HCT116 (cell line): Measurements from ENCODE around the gene WSCD1. TPM values are rescaled to one million over a fixed set of nuclear protein-coding genes. Genes with fewer than 3 reads are reported as not detected.

Experiments used
- ATAC-seq: fragments of 200-7000 bp; cut with Tn5 transposase; 2 replicates; pipeline ENCODE4 v1.9.1; 2020; ENCODE audit warnings: mild to moderate bottlenecking, moderate library complexity
- BruUV-seq: library from RNA; stranded (reverse); fragments of 400-500 nt; replicated peaks from 2 replicates; lab custom pipeline; 2021; lab: Mats Ljungman, UMichigan
- CTCF ChIA-PET: fragments of 300-600 bp; sonication (Branson Sonifier 250); formaldehyde crosslinking; loops from one replicate; lab custom pipeline; 2021; ENCODE audit warnings: antibody characterized with exemption; lab: Charles Lee
- POLR2A ChIA-PET: fragments of 300-600, 350-600 bp; sonication (Branson Sonifier 250); formaldehyde crosslinking; loops from one replicate; lab custom pipeline; 2021; ENCODE audit warnings: antibody characterized with exemption; lab: Charles Lee
- RAD21 ChIA-PET, 2 experiments: fragments of 300-600 bp; sonication (Branson Sonifier 250); formaldehyde crosslinking; loops; one replicate each; lab custom pipeline; 2023; ENCODE audit warnings: low total read pairs in 2 of 2; ENCODE audit not compliant: uncharacterized antibody in 2 of 2, unreplicated experiment in 2 of 2, low non-redundant PET in 1 of 2; lab: Charles Lee
- DNase-seq: peaks from one replicate; pipeline ENCODE4 v3.0.0-alpha.2; 2010; ENCODE audit warnings: low read depth, low spot score
- H2AFZ ChIP-seq: fragments of 200-600 bp; shearing (Covaris generic), sonication (generic); 2 replicates; pipeline ENCODE4 v1.6.1; 2017; ENCODE audit warnings: low read depth, mixed run types, mixed read lengths, antibody characterized with exemption, low read length; ENCODE audit not compliant: poor library complexity, severe bottlenecking
- H3K27ac ChIP-seq: 2 replicates; pipeline ENCODE4 v1.5.1; 2012; ENCODE audit warnings: low read depth, low read length
- H3K27me3 ChIP-seq: fragments of 200-600 bp; sonication (generic); 2 replicates; pipeline ENCODE4 v1.6.1; 2016; ENCODE audit warnings: mixed run types, low read length, mixed read lengths; ENCODE audit not compliant: insufficient read depth
- H3K36me3 ChIP-seq, 2 experiments: fragments of 200-500 bp in 1 of 2; fragments of 200-600 bp in 1 of 2; sonication (Bioruptor generic) in 1 of 2; sonication (generic) in 1 of 2; 2 replicates each; pipeline versions ENCODE4 v1.5.1 to v1.6.1; 2014 to 2016; ENCODE audit warnings: low read length in 2 of 2, inconsistent platforms in 1 of 2, mixed read lengths in 1 of 2, mixed run types in 1 of 2; ENCODE audit not compliant: insufficient read depth in 2 of 2, control insufficient read depth in 1 of 2
- H3K4me1 ChIP-seq, 2 experiments: fragments of 200-600 bp in 1 of 2; sonication (generic) in 1 of 2; 2 replicates each; pipeline versions ENCODE4 v1.5.1 to v1.6.1; 2012 to 2017; ENCODE audit warnings: low read length in 2 of 2, inconsistent platforms in 1 of 2, mild to moderate bottlenecking in 1 of 2, mixed read lengths in 1 of 2, mixed run types in 1 of 2, moderate library complexity in 1 of 2; ENCODE audit not compliant: insufficient read depth in 2 of 2, control insufficient read depth in 1 of 2
- H3K4me2 ChIP-seq: fragments of 200-600 bp; sonication (generic); 2 replicates; pipeline ENCODE4 v1.6.1; 2017; ENCODE audit warnings: mixed run types, low read length, mixed read lengths
- H3K4me3 ChIP-seq, 2 experiments: fragments of 200-600 bp in 1 of 2; sonication (generic) in 1 of 2; replicated peaks in 1 of 2; 2 replicates each; pipeline ENCODE4 v1.5.1; 2011 to 2016; ENCODE audit warnings: low read length in 2 of 2, control low read depth in 1 of 2, low read depth in 1 of 2, mild to moderate bottlenecking in 1 of 2, mixed read lengths in 1 of 2, mixed run types in 1 of 2
- H3K79me2 ChIP-seq: fragments of 200-600 bp; sonication (generic); 2 replicates; pipeline ENCODE4 v1.6.1; 2017; ENCODE audit warnings: mild to moderate bottlenecking, mixed run types, low read length, moderate library complexity, mixed read lengths; ENCODE audit not compliant: insufficient read depth
- H3K9ac ChIP-seq: fragments of 200-600 bp; sonication (generic); 2 replicates; pipeline ENCODE4 v1.6.1; 2016; ENCODE audit warnings: low read length, mixed read lengths
- H3K9me2 ChIP-seq: fragments of 200-600 bp; sonication (generic), shearing (Covaris generic); 2 replicates; pipeline ENCODE4 v1.6.1; 2017; ENCODE audit warnings: mixed run types, mild to moderate bottlenecking, moderate library complexity; ENCODE audit not compliant: insufficient read depth
- H3K9me3 ChIP-seq, 2 experiments: fragments of 200-500 bp in 1 of 2; fragments of 200-600 bp in 1 of 2; sonication (Bioruptor generic) in 1 of 2; sonication (generic) in 1 of 2; 2 replicates each; pipeline ENCODE4 v1.6.1; 2014 to 2017; ENCODE audit warnings: low read length in 2 of 2, mixed read lengths in 2 of 2, inconsistent platforms in 1 of 2, low read depth in 1 of 2, mild to moderate bottlenecking in 1 of 2, mixed run types in 1 of 2, moderate library complexity in 1 of 2; ENCODE audit not compliant: control insufficient read depth in 1 of 2, insufficient read depth in 1 of 2
- H4K20me1 ChIP-seq: fragments of 200-600 bp; sonication (generic), shearing (Covaris generic); 2 replicates; pipeline ENCODE4 v1.6.1; 2017; ENCODE audit warnings: mixed run types, mild to moderate bottlenecking, moderate library complexity; ENCODE audit not compliant: insufficient read depth
- EGR1 ChIP-seq: IDR thresholded peaks from 2 replicates; pipeline ENCODE4 v1.6.1; 2012; ENCODE audit warnings: low read depth
- ELF1 ChIP-seq: IDR thresholded peaks from 2 replicates; pipeline ENCODE4 v1.6.1; 2012; ENCODE audit warnings: low read depth, borderline replicate concordance
- EZH2 ChIP-seq: fragments of 200-600 bp; sonication (generic); IDR thresholded peaks from 2 replicates; pipeline ENCODE4 v1.6.1; 2017; ENCODE audit warnings: antibody characterized with exemption, mixed run types
- EZH2phosphoT487 ChIP-seq: fragments of 200-600 bp; IDR thresholded peaks from 2 replicates; pipeline ENCODE4 v1.6.1; 2018; ENCODE audit warnings: antibody characterized with exemption, borderline replicate concordance
- FOSL1 ChIP-seq: IDR thresholded peaks from 2 replicates; pipeline ENCODE4 v1.6.1; 2012; ENCODE audit warnings: low read depth
- POLR2AphosphoS5 ChIP-seq: IDR thresholded peaks from 2 replicates; pipeline ENCODE4 v1.6.1; 2011; ENCODE audit warnings: mild to moderate bottlenecking, low read depth, low read length, moderate library complexity
- RAD21 ChIP-seq: IDR thresholded peaks from 2 replicates; pipeline ENCODE4 v1.6.1; 2012; ENCODE audit warnings: low read depth, mild to moderate bottlenecking
- SIN3A ChIP-seq: IDR thresholded peaks from 2 replicates; pipeline ENCODE4 v1.6.1; 2012; ENCODE audit warnings: low read depth
- SP1 ChIP-seq: IDR thresholded peaks from 2 replicates; pipeline ENCODE4 v1.6.1; 2012; ENCODE audit warnings: low read depth
- YY1 ChIP-seq: IDR thresholded peaks from 2 replicates; pipeline ENCODE4 v1.6.1; 2011; ENCODE audit warnings: low read length, low read depth, moderate library complexity, mild to moderate bottlenecking; ENCODE audit not compliant: insufficient replicate concordance; ENCODE audit errors: extremely low read depth
- ZFX ChIP-seq: fragments of 450-650 bp; IDR thresholded peaks from 2 replicates; pipeline ENCODE4 v1.6.1; 2017
- ZNF274 ChIP-seq: fragments of 200-500 bp; sonication (Bioruptor generic); IDR thresholded peaks from 2 replicates; pipeline ENCODE4 v1.6.1; 2014; ENCODE audit warnings: mild to moderate bottlenecking, low read depth, low read length, inconsistent platforms
- intact Hi-C: fragments of 100-400 bp; cut with micrococcal nuclease; formaldehyde crosslinking; loops from 2 replicates; pipeline ENCODE4 v1.10.0; 2022
- total RNA-seq: library from RNA; stranded (reverse); gene quantifications from one replicate; pipeline ENCODE4 v1.2.1, GENCODE V29; 2021; ENCODE audit not compliant: unreplicated experiment
- TF ChIP-seq, protein P1 (sequence below): IDR thresholded peaks from 2 replicates; pipeline ENCODE4 v1.6.1; 2011; ENCODE audit warnings: mild to moderate bottlenecking, low read length, moderate library complexity; ENCODE audit not compliant: insufficient replicate concordance; ENCODE audit errors: extremely low read depth
- TF ChIP-seq, protein P2 (sequence below): IDR thresholded peaks from 2 replicates; pipeline ENCODE4 v1.6.1; 2012
- TF ChIP-seq, protein P3 (sequence below): IDR thresholded peaks from 2 replicates; pipeline ENCODE4 v1.6.1; 2012

The WSCD1 gene
- total RNA-seq, 1 experiment from 2014 or later: 0.15 TPM

DNA sequence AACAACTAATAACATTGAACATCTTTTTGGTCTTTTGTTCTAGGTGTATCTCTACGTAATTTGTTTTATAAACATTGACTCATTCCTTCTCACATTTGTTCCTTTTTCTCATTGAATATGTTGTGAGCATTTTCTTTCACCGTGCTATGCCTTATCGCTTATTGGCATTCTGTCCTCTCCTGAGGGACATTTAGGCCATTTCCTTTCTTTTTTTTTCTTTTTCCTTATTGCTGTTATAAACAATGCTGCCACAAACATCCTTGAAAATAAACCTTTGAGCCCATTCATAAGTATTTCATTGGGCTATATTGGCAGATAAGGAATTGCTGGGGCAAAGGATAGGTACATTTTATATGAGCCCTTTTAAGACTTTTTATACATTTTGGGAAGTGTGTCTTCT, 32.4 kb downstream of the WSCD1 start:
- DNase-seq (no peak), ATAC-seq (no peak)
- intact Hi-C loops: no loop called here
- Histone ChIP-seq H3K36me3 (no peaks in the 10 kb centered on the region), H3K9me3 (no peaks in the 10 kb centered on the region), H3K27ac (no peak overlapping the region), H2AFZ (no peak overlapping the region), H3K79me2 (no peaks in the 10 kb centered on the region), H3K9me2 (no peaks in the 10 kb centered on the region), H3K9ac (no peak overlapping the region), H3K4me3 (no peak overlapping the region), H3K27me3 (peaks cover 75% of the 10 kb centered on the region), H3K4me2 (no peak overlapping the region), H3K4me1 (no peaks in the 10 kb centered on the region), H4K20me1 (no peaks in the 10 kb centered on the region)
- TF ChIP-seq RAD21 (no peak), SIN3A (no peak), EZH2phosphoT487 (no peak), ELF1 (no peak), YY1 (no peak)
- RAD21 ChIA-PET: no interaction called here
- no TSS peak for BruUV-seq
- CTCF ChIA-PET: no interaction called here
- POLR2A ChIA-PET: no interaction called here

DNA sequence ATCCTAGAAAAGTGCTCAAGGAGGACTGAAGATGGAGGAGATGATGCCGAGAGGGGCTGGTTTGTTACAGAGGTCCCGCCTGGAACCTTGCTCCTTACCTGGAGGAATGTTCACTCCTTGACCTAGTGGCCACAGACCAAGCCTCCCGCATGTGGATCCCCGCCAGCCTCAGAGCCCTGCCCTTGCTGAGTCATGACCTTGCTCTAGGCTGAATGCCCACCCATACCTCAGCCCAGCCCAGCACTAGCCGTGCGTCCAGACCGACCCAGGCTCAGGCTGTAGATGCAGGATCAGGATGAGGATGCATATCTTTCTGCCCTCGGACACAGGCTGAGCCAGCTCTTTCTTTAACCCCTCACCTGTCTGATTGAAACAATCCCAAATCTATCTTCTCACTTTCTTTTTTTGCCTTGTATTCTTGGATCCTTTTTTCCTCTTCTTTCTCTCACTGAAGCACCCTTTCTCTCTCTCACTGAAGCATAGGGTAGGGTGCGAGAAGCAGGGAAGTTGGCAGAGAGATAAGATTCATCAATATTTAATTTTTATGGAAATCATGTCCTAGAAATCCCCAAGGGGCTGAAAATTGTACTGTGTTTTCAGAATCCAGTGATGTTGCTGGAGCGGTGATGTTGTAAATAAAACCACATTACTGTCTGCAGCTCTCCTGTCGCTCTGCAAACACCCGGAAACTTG, 34.9 kb downstream of the WSCD1 start:
- Histone ChIP-seq H3K9ac (no peak overlapping the region), H3K79me2 (no peaks in the 10 kb centered on the region), H3K36me3 (no peaks in the 10 kb centered on the region), H3K9me2 (no peaks in the 10 kb centered on the region), H3K4me3 (no peak overlapping the region), H3K27me3 (peaks cover 68% of the 10 kb centered on the region), H3K4me1 (no peaks in the 10 kb centered on the region), H2AFZ (no peak overlapping the region), H4K20me1 (no peaks in the 10 kb centered on the region), H3K4me2 (no peak overlapping the region), H3K9me3 (no peaks in the 10 kb centered on the region), H3K27ac (no peak overlapping the region)
- ATAC-seq: no peak
- TF ChIP-seq, protein P1, sequence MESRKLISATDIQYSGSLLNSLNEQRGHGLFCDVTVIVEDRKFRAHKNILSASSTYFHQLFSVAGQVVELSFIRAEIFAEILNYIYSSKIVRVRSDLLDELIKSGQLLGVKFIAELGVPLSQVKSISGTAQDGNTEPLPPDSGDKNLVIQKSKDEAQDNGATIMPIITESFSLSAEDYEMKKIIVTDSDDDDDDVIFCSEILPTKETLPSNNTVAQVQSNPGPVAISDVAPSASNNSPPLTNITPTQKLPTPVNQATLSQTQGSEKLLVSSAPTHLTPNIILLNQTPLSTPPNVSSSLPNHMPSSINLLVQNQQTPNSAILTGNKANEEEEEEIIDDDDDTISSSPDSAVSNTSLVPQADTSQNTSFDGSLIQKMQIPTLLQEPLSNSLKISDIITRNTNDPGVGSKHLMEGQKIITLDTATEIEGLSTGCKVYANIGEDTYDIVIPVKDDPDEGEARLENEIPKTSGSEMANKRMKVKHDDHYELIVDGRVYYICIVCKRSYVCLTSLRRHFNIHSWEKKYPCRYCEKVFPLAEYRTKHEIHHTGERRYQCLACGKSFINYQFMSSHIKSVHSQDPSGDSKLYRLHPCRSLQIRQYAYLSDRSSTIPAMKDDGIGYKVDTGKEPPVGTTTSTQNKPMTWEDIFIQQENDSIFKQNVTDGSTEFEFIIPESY: no peak
- no peak for TF ChIP-seq POLR2AphosphoS5
- TF ChIP-seq EZH2: no peak
- TF ChIP-seq, protein P2, sequence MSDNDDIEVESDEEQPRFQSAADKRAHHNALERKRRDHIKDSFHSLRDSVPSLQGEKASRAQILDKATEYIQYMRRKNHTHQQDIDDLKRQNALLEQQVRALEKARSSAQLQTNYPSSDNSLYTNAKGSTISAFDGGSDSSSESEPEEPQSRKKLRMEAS: no peak
- TF ChIP-seq ZNF274: no peak
- no peak for TF ChIP-seq EGR1
- TF ChIP-seq, protein P3, sequence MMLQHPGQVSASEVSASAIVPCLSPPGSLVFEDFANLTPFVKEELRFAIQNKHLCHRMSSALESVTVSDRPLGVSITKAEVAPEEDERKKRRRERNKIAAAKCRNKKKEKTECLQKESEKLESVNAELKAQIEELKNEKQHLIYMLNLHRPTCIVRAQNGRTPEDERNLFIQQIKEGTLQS: no peak
- no peak for TF ChIP-seq YY1
- TF ChIP-seq FOSL1: no peak
- no peak for TF ChIP-seq RAD21
- no peak for TF ChIP-seq ELF1
- TF ChIP-seq ZFX: no peak
- no peak for TF ChIP-seq SP1
- intact Hi-C loops: no loop called here
- POLR2A ChIA-PET: no interaction called here
- DNase-seq: no peak
- no TSS peak for BruUV-seq
- RAD21 ChIA-PET: no interaction called here
- CTCF ChIA-PET: no interaction called here
